HG03135 (cell line): ENCODE results near the gene AUH.
"Not testable (repeated sequence)": the region's sequence is repeated elsewhere in the genome, so short reads cannot be mapped to it uniquely, and the experiment has no call there.

ENCODE experiments used
- ATAC-seq: cut with Tn5 transposase; IDR thresholded peaks from one replicate; pipeline ENCODE4 v1.9.1; 2021; ENCODE audit warnings: mild to moderate bottlenecking, moderate library complexity; ENCODE audit not compliant: unreplicated experiment

The AUH gene

DNA sequence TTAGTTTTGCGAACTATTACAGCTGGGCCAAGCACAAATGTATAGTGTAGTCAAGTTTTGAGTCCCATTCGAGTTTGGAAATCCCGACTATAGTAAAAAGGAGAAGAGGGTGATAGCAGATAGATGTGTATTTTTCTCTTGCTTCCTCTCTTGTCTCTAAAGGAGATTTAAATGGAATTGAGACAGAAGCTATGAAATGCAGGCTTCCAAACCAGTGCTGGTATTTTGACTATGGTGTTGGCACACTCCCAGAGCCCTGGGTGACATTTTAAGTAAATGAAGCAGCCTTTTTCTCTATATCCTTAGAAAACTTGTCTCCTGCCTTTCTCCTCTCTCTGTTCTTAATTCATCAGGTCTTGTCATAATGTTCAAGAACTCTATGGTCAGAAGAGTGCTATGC is 17.7 kb upstream of the AUH start:
- no peak for ATAC-seq

DNA sequence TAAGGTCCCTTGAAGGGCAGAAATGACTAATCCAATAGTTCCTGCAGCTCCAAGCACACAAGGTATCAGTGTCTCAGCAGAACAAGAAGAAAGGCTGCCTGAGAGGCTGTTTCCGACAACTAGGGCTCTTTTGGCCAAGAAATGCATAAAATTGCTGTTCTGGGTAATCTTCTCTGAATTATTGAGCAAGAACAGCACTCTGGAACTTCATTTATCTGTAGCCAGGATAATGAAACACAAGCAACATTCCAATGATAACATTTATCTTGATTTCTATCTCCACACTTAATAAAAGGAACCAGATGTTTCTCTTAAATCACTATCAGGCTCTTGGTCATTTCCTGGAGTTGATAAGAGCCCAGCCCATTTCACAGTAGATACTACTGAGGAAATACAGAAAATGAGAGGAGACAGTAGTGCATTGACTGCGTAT is 17.0 kb upstream of the AUH start:
- no peak for ATAC-seq

DNA sequence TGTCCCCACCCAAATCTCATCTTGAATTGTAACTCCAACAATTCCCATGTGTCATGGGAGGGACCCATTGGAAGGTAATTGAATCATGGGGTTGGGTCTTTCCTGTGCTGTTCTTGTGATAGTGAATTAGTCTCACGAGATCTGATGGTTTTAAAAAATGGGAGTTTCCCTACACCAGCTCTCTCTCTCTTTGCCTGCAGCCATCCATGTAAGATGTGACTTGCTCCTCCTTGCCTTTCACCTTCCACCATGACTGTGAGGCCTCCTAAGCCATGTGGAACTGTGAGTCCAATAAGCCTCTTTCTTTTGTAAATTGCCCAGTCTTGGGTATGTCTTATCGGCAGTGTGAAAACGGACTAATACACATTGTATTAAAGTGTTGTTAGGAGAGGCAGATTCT is 16.3 kb upstream of the AUH start:
- ATAC-seq = not testable (repeated sequence)

DNA sequence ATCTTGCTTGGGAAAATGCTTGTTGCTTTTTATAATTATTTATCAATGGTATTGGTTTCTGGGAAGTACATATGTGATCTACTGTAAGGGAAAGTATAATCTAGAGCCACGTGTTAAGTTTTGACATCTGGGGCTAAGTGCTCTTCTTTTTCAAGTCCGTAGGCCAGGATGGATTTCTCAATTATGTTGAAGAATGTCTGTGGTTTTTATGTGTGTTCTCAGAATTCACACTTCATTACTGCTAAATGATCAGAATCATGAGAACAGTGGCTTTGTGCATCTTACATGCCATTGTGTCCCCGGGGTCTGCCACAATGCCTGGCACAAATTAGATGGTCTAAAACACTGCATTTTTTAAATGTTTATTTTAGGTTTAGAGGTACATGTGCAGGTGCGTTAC is 14.5 kb upstream of the AUH start:
- no peak for ATAC-seq

DNA sequence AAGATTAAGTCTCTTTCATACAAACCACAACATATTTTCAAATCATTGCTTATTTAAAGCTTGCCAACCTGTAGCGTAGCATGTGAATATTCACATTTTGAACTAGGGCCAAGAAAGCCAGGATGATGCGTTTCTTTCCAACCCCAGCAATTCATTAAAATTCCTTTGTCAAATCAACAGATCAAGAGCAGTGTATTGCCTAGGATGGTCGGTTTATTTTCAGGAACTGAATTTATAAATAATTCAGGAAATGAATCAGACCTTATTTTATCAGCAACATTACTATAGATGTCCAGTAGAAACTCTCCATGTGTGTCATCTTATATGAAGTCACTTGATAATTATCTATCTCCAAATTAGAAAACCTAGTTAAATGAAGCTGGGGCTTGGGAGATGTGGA is 13.2 kb upstream of the AUH start:
- ATAC-seq = no peak

DNA sequence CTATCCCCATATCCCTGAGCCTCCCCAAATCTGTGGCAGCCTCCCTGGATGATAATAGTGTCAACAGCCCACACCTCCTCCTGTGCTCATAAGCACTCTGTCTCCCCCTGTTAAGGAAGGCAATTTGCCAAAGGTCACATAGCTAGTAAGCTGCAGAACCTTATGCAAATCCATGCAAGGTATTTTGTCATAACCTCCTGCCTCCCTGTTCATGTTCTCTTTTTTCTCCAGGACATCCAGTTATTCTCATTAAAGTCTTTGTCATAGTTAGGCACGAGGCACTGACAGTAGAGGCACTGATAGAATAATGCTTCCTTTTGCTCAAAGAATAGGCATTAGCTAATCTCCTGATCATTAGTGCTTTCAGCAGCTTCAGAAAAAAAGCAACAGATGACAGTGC is 10.2 kb upstream of the AUH start:
- no peak for ATAC-seq

DNA sequence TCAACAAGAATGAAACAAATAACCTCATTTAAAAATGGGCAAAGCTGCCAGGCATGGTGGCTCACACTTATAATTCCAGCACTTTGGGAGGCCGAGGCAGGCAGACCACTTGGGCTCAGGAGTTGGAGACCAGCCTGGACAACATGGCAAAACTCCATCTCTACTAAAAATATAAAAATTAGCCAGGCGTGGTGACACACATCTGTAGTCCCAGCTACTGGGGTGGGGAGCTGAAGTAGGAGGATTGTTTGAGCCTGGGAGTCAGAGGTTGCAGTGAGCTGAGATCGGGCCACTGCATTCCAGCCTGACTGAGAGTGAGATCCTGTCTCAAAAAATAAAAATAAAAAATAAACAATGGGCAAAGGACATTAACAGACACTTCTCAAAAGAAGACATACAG is 8.3 kb upstream of the AUH start:
- ATAC-seq = not testable (repeated sequence)

DNA sequence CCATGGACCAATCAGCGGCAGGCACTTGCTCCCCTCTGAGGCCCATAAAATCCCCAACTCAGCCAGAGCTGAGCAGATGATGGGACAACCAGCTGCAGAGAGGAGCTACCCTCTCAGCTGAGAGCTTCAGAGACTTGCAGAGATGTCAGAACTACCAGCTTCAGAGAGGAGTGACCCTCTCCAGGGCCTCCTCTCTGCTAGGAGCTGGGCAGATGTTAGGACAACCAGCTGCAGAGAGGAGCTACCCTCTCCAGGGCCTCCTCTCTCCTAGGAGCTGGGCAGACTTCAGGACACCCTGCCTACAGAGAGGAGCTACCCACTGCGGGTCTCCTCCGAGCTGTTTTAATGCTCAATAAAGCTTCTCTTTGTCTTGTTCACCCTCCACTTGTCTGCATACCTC is 3.0 kb upstream of the AUH start:
- no peak for ATAC-seq

DNA sequence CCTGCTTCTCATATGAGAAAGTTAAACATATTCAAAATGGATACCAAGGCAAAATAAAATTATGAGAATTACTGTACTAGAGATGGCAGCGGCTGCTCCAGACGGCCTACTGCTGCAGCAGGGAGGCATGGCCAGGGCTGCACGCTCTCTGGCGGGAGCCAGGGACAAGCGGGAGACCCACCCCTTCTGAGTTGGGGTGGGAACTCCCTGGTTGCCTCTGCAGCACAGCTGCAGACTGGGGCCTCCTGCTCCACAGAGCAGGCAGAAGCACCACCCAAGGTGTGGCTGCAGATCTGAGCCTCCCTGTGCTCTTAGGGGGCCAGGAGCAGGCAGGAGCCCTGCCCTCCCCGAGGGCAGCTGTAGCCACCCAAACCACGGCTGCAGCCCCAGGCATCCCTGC is 2.3 kb upstream of the AUH start:
- no peak for ATAC-seq

DNA sequence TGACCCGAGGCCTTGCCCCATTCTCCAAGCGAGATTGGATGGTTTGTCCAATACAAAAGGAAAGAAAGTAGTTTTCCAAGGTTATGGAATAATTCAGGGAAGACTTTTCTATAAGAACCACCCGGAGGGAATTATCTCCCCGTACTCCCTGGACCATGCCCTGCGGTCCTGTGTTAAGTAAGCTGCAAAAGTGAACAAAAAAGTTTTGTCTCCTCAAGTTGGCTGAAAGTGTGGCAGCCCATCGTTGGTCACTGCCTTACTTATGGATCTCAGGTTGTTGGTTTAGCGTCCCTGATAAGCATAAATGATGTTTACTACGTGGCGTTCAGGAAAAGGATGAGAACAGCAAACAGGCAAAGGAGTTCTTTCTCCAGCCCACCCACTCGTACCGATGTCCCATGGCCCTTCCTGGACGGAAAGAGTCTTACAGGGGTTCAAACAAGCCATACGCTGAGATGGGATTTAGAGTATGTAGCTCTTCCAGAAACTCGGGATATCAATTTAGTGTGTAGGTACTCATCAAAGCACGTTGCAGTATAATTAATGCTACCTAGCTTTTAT is 413 bp upstream of the AUH start:
- no peak for ATAC-seq

DNA sequence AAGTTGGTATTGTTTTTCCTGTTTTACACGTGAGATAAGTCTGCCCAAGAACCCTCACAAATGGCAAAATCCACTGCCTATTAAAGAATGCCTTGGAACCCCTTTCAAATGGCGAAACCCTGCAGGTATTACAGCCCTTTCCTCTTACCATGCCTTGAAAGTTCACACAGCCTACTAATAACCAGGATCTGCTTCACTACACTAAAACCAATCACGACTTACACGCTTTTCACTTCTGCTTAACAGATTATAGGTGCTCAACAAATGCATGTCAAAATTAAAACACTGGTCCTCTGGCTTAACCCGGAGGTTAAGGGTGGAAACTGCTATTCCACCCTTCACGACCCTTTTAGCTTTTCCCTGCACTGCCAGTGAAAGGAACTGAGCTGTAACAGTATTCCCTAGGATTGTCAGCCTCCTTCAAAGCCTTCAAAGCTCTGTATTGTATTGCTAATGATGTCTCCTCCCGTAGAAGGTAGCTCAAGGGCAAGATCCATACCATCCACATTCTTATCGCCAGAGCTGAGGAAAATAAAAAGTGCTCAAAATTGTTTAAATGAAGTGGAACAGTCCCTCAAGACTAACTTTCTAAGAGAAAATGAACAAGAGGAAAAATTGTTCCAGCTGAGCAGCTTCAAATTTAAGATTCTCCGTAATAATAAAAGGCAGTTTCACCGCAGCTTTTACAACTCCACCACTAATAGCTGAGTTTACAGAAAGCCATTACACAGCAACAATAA is 997 bp downstream of the AUH start:
- ATAC-seq = no peak

DNA sequence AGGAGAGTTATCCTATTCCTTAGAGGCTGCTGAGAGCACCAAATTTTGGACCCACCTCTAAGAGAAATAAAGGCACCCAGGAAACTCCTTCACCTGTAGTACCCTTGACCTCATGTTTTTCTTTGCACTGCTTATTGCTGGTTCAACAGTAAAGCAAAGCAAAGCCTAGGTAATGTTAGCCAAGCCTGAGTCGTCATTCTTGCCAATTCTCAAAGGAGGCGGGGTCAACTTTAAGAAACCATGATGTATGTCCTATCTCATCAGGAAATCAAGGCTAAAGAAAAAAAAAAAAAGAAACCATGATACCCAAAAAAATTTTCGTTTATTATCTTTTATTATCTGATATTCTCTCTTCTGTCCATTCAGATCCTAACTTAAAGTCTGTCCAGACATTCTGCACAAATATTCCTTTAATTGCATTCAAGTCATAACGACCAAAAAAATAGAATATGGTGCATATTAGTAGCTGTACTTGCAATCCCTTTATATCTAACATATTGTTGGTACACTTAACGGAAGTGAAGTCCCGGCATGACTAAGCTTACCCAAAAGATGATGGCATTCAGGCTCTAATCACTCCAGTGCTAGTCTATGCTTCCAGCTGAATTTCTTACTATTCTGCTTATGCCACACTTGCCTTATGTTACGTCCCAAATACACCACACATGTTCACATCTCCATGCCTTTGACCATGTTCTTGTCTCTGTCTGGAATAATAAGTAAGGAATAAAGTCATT is 1.8 kb downstream of the AUH start:
- ATAC-seq = no peak

DNA sequence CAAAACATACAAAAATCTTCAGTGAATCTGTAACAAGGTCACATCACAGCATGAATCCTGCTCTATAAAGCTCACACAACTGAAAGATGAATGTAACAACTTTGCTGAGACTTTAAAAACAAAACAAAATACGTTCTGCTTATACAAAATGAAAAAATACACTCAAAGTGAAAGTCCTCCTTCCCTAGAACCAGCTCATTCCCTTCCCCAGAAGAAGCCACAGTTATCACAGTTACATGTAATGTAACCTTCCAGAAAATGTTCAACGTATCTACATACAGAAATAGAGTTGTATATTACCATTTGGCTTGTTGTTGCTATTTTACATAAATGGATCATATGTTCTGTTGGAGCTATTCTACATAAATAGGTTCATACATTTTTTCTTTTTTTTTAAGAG is 2.6 kb downstream of the AUH start:
- no peak for ATAC-seq

DNA sequence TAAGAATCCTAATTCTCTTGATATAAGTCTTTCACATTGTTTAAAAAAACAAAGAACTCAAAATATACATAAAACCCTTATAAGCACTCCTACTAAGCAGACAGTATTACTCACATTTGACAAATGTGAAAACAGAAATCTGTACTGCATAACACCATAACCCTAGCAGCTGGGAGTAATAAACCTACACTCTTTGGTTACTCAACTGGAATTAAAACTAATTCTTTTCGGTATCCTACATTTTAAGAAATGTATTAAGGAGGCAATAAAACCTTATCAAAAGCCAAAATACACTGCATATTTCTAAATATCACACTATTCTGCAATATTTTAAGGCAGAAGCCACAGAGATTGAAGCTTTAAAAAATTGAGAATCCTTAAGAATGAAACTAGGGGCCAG is 6.8 kb downstream of the AUH start:
- ATAC-seq = no peak

DNA sequence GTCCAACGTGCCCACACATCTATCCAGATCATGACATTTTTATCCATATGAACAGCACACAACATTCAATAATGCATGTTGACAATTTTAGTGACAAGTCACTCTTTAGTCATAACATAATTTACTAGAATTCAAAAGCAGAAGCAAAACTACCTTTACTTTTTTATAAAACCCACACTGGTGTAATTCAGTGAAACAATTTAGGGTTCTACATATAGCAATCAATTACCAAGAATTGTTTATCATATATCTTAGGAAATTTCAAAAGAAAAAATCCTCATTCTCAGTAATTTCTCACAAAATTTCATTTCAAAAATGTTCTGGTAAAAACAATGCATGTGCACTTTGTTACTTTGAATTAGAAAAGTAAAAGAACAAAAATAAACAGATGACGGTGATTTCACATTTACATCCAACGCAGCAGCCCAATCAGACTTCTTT is 12.6 kb downstream of the AUH start:
- ATAC-seq = no peak

DNA sequence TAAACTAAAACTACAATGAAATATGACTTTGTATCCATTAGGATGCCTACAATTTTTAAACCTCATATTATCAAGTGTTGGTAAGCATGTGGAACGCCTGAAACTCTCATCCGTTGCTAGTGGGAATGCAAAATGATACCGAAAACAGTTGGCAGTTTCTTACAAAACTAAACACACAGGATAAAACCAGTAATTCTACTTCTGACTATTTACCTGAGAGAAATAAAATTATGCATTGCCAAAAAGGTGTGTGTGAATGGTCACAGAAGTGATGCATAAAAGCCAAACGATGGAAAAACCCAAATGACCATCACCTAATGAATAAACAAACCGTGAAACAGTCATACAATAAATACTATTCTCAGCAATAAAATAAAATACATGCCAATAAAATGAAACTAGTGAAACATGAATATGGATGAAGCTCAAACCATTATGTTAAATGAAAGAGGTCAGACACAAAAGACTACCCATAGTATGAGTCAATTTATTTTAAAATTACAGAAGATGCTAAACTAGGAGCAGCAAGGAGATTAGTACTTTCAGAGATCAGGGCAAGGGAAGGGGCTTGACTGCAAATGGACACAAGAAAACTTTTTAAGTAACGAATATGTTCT is 13.4 kb downstream of the AUH start:
- no peak for ATAC-seq

DNA sequence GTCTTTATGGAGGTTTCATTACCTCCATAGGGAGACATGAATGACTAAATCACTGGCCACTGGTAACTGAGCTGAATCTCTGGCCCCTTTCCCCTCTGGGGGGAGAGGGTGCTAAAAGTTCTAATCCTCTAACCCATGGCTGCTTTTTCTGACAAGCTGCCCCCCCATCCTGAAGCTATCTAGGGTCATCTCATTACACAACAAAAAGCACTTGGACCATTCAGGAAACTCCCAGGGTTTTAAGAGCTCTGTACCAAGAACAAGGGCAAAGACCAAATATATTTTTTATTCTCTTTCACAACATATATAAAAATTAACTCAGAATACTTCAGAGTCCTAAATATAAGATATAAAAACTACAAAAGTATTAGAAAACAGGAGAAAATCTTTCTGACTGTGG is 14.3 kb downstream of the AUH start:
- ATAC-seq = no peak

DNA sequence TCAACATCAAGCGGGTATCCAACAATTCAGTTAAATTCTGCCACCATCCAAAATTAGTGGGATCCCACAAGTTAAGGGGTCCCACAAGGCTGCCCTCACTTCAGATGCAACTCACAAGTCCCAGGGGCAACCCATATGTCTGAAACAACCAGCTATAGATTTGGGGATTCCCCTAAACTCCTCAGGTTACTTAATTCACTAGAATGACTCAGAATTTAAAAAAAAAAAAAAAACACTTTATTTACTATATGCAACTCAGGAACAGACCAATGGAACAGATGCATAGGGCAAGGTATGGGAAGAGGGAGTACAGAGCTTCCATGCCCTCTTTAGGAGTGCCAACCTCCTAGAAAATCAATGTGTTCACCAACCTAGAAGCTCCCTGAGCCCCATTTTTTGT is 15.1 kb downstream of the AUH start:
- ATAC-seq = no peak

DNA sequence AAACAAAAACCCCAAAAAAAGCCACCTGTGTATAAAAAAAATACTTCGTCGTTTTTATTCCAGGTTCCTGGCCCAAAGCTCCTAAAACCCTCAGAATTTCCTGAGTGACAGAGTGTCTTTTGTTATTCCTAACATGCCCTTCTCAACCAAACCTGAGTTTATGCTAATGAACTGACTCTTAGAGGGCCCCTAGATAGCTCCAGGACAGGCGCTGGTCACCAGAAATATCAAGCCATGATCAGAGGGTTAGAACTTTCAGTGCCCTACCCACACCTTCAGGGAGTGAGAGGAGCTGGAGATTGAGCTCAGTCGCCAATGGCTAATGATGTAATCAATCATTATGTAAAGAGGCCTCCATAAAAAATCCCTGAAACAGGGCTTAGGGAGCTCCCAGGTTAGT is 15.7 kb downstream of the AUH start:
- no peak for ATAC-seq

DNA sequence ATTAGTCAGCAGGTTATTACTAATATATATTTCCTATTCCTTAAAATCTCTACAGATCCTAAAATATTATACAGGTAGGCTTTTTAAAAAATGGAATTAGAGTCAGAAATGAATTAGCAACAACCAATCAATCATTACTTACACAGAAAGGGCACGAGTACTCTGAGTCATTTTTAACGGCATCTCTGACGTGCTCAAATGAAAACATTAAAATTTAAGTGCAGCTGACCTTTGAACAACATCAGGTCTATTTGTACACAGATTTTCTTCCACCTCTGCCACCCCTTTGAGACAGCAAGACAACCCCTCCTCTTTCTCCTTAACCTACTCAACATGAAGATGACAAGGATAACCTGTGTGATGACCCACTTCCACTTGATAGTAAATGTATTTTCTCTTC is 19.1 kb downstream of the AUH start:
- ATAC-seq = no peak

DNA sequence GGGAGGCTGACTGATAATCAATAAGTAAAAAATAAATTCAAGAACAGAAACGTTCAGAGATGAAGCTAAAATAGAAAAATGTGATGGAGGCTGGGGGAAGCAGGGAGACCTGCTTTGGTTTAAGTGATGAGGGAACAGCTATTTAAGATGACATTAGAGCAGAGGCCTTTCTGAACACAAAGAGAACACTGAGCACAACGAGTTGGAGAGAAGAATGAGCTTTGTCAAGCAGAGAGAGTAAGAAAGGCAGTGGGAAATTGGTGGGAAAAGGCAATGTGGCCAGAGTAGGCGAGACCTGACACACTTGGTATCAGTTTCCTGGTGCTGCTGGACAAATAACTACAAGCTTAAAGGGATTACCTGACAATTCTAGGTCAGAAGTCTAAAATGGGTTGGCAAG is 20.0 kb downstream of the AUH start:
- no peak for ATAC-seq

DNA sequence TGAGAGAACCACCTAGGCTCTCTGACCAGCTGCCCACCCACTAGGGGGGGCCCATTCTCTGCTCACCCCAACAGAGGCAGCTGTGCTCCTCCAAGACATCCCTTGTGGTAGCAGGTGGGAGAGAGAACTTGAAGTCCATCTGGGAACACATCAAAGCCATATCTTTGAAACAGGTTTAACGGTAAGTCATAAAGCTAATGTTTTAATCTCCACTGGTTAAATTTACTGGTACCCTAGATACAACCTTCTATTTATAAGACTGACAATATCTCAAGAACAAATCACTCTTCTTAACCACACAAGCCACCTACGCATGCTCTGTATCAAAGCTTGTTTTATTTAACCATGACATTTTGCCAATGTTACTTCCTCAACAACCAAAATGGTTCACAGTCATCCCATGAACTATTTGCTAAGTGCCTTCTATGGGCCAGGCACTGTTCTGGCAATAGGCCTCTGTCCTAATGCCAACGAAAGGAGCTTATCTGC is 20.4 kb downstream of the AUH start:
- ATAC-seq = no peak
